OCI-LY3 (cell line): ENCODE data around the gene CACNA1A.

Experiments used
- CTCF ChIP-seq: fragments of 200-600, 300-600 bp; sonication (generic); IDR thresholded peaks from 2 replicates; pipeline ENCODE4 v1.5.1; 2014; ENCODE audit warnings: antibody characterized with exemption, low read length, low read depth
- EZH2phosphoT487 ChIP-seq: fragments of 200-600 bp; shearing (Covaris generic); IDR thresholded peaks from 2 replicates; pipeline ENCODE4 v1.6.1; 2018; ENCODE audit warnings: antibody characterized with exemption, mixed run types, low read depth

GRCh38 chr19:13382633-13382938, 123.7 kb downstream of the CACNA1A start:
- no peak for TF ChIP-seq CTCF
- TF ChIP-seq EZH2phosphoT487, result no peak
